Right atrium auricular region (tissue), 2 donors: ENCODE measurements around the gene ACAT2. TPM values are rescaled to one million over a fixed set of nuclear protein-coding genes. Genes with fewer than 3 reads are reported as not detected.

Experiments
- DNase-seq: peaks from one replicate; pipeline ENCODE4 v3.0.0-alpha.2; 2019; ENCODE audit warnings: low spot score
- H3K27ac ChIP-seq, 2 donors: fragments of 200-600 bp; sonication (generic); 1 replicate in 1 of 2; 2 replicates in 1 of 2; pipeline ENCODE4 v1.5.1; 2016 to 2019
- H3K27me3 ChIP-seq, 2 donors: fragments of 200-600 bp; sonication (generic); one replicate each; pipeline versions ENCODE4 v1.5.1 to v1.6.0; 2017 to 2019
- H3K36me3 ChIP-seq: fragments of 200-600 bp; sonication (generic); one replicate; pipeline ENCODE4 v1.5.1; 2016
- H3K4me1 ChIP-seq, 2 donors: fragments of 200-600 bp; sonication (generic); one replicate each; pipeline versions ENCODE4 v1.5.1 to v1.6.0; 2017 to 2019
- H3K4me3 ChIP-seq, 2 donors: fragments of 200-600 bp; sonication (generic); 1 replicate in 1 of 2; 2 replicates in 1 of 2; pipeline ENCODE4 v1.5.1; 2017 to 2019; ENCODE audit warnings: mild to moderate bottlenecking in 1 of 2, moderate library complexity in 1 of 2
- H3K9me3 ChIP-seq, 2 donors: fragments of 200-600 bp; sonication (generic); one replicate each; pipeline ENCODE4 v1.5.1; 2019
- total RNA-seq, 2 donors: library from RNA; depleted of rRNA; stranded (reverse); fragments of >200 nt; gene quantifications; one replicate each; pipeline ENCODE4 v1.1.0, GENCODE V29; 2016
- TF ChIP-seq, protein P1 (sequence below), 2 donors: fragments of 200-600 bp; sonication (generic); IDR thresholded peaks; one replicate each; pipeline ENCODE4 v1.5.1; 2019; ENCODE audit warnings: antibody characterized with exemption in 2 of 2

The ACAT2 gene
- total RNA-seq, 2 donors from 2014 or later, result 1.5 to 1.6 TPM

DNA sequence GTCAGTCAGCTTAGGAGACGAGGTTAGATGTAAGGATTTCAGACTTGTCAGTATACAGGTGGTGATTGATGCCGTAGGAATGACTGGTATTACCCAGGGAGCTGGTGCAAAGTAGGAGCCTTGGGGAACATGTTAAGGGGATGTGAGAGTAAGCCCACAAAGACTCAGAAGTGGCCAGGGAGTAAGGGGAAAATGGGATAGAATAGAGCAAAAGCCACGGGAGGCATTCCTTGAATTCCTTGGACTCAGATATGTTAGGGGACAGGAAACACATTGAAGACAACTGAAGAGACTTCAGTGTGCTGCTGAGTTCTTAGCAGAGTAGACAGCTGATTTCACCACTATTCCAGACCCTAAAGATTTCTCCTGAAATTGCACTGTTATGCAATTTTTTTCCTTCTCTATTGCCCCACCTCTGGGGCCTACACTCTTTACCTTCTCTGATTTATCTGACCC lies 1.2 kb upstream of the ACAT2 start:
- DNase-seq, result no peak
- Histone ChIP-seq H3K36me3 (peaks cover 8% of the 10 kb centered on the region), H3K4me3 (no peak overlapping the region), H3K27me3 (no peaks in the 10 kb centered on the region), H3K27ac (peak overlapping the region; percentile 98 to 99), H3K4me1 (peaks cover 0 to 18% of the 10 kb centered on the region in 2 donors), H3K9me3 (no peaks in the 10 kb centered on the region)
- TF ChIP-seq, protein P1, sequence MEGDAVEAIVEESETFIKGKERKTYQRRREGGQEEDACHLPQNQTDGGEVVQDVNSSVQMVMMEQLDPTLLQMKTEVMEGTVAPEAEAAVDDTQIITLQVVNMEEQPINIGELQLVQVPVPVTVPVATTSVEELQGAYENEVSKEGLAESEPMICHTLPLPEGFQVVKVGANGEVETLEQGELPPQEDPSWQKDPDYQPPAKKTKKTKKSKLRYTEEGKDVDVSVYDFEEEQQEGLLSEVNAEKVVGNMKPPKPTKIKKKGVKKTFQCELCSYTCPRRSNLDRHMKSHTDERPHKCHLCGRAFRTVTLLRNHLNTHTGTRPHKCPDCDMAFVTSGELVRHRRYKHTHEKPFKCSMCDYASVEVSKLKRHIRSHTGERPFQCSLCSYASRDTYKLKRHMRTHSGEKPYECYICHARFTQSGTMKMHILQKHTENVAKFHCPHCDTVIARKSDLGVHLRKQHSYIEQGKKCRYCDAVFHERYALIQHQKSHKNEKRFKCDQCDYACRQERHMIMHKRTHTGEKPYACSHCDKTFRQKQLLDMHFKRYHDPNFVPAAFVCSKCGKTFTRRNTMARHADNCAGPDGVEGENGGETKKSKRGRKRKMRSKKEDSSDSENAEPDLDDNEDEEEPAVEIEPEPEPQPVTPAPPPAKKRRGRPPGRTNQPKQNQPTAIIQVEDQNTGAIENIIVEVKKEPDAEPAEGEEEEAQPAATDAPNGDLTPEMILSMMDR (IDR thresholded peaks at IDR 0.05), result no peak

DNA sequence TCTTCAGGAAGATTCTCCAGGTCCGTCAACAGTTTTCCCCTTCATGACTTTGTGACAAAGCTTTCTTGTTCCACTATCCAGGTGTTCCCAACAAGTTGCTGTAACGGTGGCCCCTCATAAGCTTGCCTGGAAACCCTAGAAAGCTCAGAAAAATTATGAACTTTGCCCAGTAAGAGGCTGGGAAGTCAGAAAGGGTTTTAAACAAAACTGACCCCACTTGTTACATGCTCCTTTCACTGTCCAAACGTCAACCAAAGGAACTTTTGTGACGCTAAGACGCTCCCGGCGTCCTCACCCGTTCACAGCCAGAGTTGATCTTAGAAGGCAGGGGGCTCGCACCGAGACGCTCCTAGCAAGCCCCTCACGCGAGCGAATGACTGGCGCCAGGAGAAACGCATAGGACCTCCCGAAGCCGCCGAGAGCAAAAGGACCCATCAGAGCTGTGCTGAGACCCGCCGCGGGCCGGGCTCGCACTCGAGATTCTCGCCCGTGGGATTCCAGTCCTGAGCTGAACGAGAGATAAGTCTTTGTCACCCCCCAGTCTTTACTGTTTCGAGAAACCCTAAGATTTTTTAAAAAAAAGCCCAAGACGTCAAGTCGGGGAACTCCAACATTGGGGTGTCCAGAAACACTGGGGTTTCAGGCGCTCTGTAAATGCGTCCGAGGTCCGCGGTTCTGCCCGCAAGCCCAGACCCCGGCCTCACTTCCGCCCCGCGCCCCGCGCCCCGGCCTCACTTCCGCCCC lies 544 bp upstream of the ACAT2 start:
- H3K27ac ChIP-seq, result peak overlapping the region; percentile 98 to 99
- peak overlapping the region; percentile 81 to 97 for H3K4me3 ChIP-seq
- no peak for DNase-seq
- H3K27me3 ChIP-seq, result no peaks in the 10 kb centered on the region
- H3K9me3 ChIP-seq, result no peaks in the 10 kb centered on the region
- H3K4me1 ChIP-seq, result peaks cover 0 to 18% of the 10 kb centered on the region in 2 donors
- TF ChIP-seq, protein P1 (IDR thresholded peaks at IDR 0.05), result no peak
- H3K36me3 ChIP-seq, result peaks cover 3% of the 10 kb centered on the region

DNA sequence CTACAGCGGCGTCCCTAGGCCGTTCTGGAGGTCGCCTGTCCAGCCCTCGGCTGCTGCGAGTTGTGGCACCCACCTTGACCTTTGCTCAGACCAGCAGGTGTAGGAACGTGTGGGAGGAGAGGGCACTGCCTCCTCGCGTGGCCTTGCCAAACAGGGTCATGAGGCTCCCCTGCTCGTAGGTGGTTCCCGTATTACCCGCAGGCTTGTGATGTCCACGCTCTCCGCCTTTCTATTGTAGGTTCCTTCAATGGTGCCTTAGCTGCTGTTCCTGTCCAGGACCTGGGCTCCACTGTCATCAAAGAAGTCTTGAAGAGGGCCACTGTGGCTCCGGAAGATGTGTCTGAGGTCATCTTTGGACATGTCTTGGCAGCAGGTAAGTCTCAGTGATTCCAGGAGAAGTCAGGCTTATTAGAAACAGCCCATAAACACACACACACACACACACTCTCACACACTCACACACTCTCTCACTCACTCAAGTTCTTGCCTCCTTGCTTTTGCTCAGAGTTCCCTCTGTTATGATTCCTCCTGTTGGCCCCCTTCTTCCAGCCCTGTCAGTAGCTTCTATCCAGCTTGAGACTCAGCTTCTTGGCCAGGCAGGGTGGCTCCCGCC lies 942 bp downstream of the ACAT2 start:
- Histone ChIP-seq H3K36me3 (no peaks in the 10 kb centered on the region), H3K27ac (peak overlapping the region; percentile 98 to 99), H3K27me3 (no peaks in the 10 kb centered on the region), H3K9me3 (no peaks in the 10 kb centered on the region), H3K4me3 (peak overlapping the region; percentile 81 to 97), H3K4me1 (peaks cover 0 to 18% of the 10 kb centered on the region in 2 donors)
- TF ChIP-seq, protein P1 (IDR thresholded peaks at IDR 0.05), result no peak
- no peak for DNase-seq

DNA sequence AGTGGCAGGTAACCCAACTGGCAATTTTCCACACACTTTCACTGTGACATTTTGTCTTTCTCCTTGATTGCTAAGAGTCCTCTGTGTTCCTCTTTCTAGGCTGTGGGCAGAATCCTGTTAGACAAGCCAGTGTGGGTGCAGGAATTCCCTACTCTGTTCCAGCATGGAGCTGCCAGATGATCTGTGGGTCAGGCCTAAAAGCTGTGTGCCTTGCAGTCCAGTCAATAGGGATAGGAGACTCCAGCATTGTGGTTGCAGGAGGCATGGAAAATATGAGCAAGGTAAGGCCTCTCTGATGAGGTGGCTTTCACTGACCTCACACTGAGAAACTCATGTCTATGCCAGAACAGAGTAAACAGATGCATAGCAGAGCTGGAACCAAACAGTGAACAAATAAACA lies 5.1 kb downstream of the ACAT2 start:
- Histone ChIP-seq H3K9me3 (no peaks in the 10 kb centered on the region), H3K4me3 (no peak overlapping the region), H3K27me3 (no peaks in the 10 kb centered on the region), H3K4me1 (peaks cover 0 to 8% of the 10 kb centered on the region in 2 donors), H3K36me3 (no peaks in the 10 kb centered on the region), H3K27ac (no peak overlapping the region)
- TF ChIP-seq, protein P1 (IDR thresholded peaks at IDR 0.05), result no peak
- DNase-seq, result no peak

DNA sequence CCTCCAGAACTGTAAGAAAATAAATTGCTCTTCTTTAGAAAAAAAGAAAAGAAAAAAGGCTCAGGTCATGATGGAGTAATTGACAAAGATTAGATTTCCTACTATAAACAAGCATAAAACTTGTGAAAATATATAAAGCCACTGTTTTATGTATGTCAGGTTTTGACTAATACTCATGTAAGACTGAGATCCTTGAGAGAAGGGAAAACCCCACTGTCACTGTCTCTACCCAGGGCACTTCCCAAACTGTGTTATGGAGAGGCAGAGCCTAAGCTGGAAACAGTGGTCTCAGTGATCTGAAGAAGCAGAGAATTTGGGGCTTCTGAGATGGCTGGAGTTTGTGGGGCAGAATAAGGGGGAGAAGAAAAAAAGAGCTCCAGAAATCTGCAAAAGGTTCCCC lies 7.6 kb downstream of the ACAT2 start:
- H3K4me3 ChIP-seq, result no peak overlapping the region
- no peaks in the 10 kb centered on the region for H3K9me3 ChIP-seq
- TF ChIP-seq, protein P1 (IDR thresholded peaks at IDR 0.05), result no peak
- H3K4me1 ChIP-seq, result no peaks in the 10 kb centered on the region
- no peaks in the 10 kb centered on the region for H3K27me3 ChIP-seq
- no peak for DNase-seq
- no peaks in the 10 kb centered on the region for H3K36me3 ChIP-seq
- no peak overlapping the region for H3K27ac ChIP-seq
